Fibroblast of lung (primary cell): ENCODE data around the gene NDP. TPM values are rescaled to one million over a fixed set of nuclear protein-coding genes. Genes with fewer than 3 reads are reported as not detected.
A peak's percentile ranks its signal among the peaks of the same experiment; 100 is the strongest.

ENCODE experiments used
- DNase-seq, 2 donors: peaks; one replicate each; pipeline versions ENCODE4 v3.0.0 to v3.0.0-alpha.2; 2010; ENCODE audit warnings: low read depth in 2 of 2
- H2AFZ ChIP-seq: 2 replicates; pipeline ENCODE4 v1.5.1; 2012; ENCODE audit warnings: low read length, control low read depth, inconsistent platforms
- H3K27ac ChIP-seq: 2 replicates; pipeline ENCODE4 v1.5.1; 2011; ENCODE audit warnings: low read length, control low read depth; ENCODE audit not compliant: insufficient read depth
- H3K27me3 ChIP-seq: 2 replicates; pipeline ENCODE4 v1.5.1; 2011; ENCODE audit warnings: mild to moderate bottlenecking, low read length; ENCODE audit not compliant: control insufficient read depth, insufficient read depth
- H3K36me3 ChIP-seq: 2 replicates; pipeline ENCODE4 v1.5.1; 2011; ENCODE audit warnings: low read length; ENCODE audit not compliant: control insufficient read depth, insufficient read depth
- H3K4me1 ChIP-seq: 2 replicates; pipeline ENCODE4 v1.5.1; 2011; ENCODE audit warnings: low read length; ENCODE audit not compliant: control insufficient read depth, insufficient read depth; ENCODE audit errors: extremely low read depth
- H3K4me2 ChIP-seq: 2 replicates; pipeline ENCODE4 v1.5.1; 2011; ENCODE audit warnings: low read length, control low read depth; ENCODE audit not compliant: insufficient read depth; ENCODE audit errors: extremely low read depth
- H3K4me3 ChIP-seq, 4 experiments: fragments of 200-600 bp in 1 of 4; sonication (generic) in 1 of 4; replicated peaks in 1 of 4; 2 replicates each; pipeline ENCODE4 v1.5.1; 2011 to 2016; ENCODE audit warnings: low read length in 4 of 4, low read depth in 3 of 4, mild to moderate bottlenecking in 3 of 4, control low read depth in 2 of 4, inconsistent platforms in 1 of 4, mixed read lengths in 1 of 4; ENCODE audit not compliant: insufficient read depth in 1 of 4; ENCODE audit errors: control extremely low read depth in 1 of 4
- H3K79me2 ChIP-seq: 2 replicates; pipeline ENCODE4 v1.5.1; 2012; ENCODE audit warnings: mild to moderate bottlenecking, low read length, inconsistent platforms; ENCODE audit not compliant: control insufficient read depth, insufficient read depth
- H3K9ac ChIP-seq: 2 replicates; pipeline ENCODE4 v1.5.1; 2011; ENCODE audit warnings: mild to moderate bottlenecking, low read length, control low read depth; ENCODE audit not compliant: insufficient read depth
- H3K9me3 ChIP-seq: 2 replicates; pipeline ENCODE4 v1.5.1; 2012; ENCODE audit warnings: low read depth, low read length; ENCODE audit not compliant: control insufficient read depth, insufficient read depth
- H4K20me1 ChIP-seq: 2 replicates; pipeline ENCODE4 v1.5.1; 2011; ENCODE audit warnings: low read length; ENCODE audit not compliant: control insufficient read depth, insufficient read depth; ENCODE audit errors: extremely low read depth
- CTCF ChIP-seq, 2 donors: IDR thresholded peaks in 1 of 2; conservative IDR thresholded peaks in 1 of 2; 1 replicate in 1 of 2; 2 replicates in 1 of 2; pipeline ENCODE4 v1.5.1; 2011 to 2012; ENCODE audit warnings: low read length in 2 of 2, control low read depth in 1 of 2, inconsistent platforms in 1 of 2, low read depth in 1 of 2, mild to moderate bottlenecking in 1 of 2
- EZH2 ChIP-seq: IDR thresholded peaks from 2 replicates; pipeline ENCODE4 v1.5.1; 2012; ENCODE audit warnings: low read length, control low read depth, mild to moderate bottlenecking; ENCODE audit errors: missing control alignments
- polyA plus RNA-seq, 2 donors: library from polyadenylated mRNA; depleted of rRNA in 1 of 2; stranded (reverse) in 1 of 2; unstranded in 1 of 2; fragments of >200 nt; gene quantifications; 2 replicates each; pipeline ENCODE4 v1.2.1, GENCODE V29; 2011 to 2012; ENCODE audit warnings: missing spikeins in 1 of 2
- total RNA-seq: library from RNA; depleted of rRNA; stranded (reverse); fragments of >200 nt; gene quantifications from 2 replicates; pipeline ENCODE4 v1.2.1, GENCODE V29; 2014

NDP gene
- total and polyA plus RNA-seq, 2 donors (not counting 1 experiment from before 2014, with no cell fraction given): 0.79 to 5.3 TPM

GRCh38 chrX:43962636-43963035 is 10.6 kb downstream of the NDP start:
- H3K4me2 ChIP-seq: no peak overlapping the region
- DNase-seq: no peak
- no peaks in the 10 kb centered on the region for H3K36me3 ChIP-seq
- no peaks in the 10 kb centered on the region for H4K20me1 ChIP-seq
- no peaks in the 10 kb centered on the region for H3K27me3 ChIP-seq
- no peak overlapping the region for H3K4me3 ChIP-seq
- no peaks in the 10 kb centered on the region for H3K9me3 ChIP-seq
- no peaks in the 10 kb centered on the region for H3K79me2 ChIP-seq
- no peak overlapping the region for H3K9ac ChIP-seq
- no peak overlapping the region for H2AFZ ChIP-seq
- no peak overlapping the region for H3K27ac ChIP-seq
- H3K4me1 ChIP-seq: no peaks in the 10 kb centered on the region
- no peak for TF ChIP-seq CTCF (conservative IDR thresholded peaks at IDR 0.05 in 1 of 2, IDR thresholded peaks at IDR 0.05 in 1 of 2; ENCODE audit: low read depth in 1 of 2, low read length in 2 of 2)
- TF ChIP-seq EZH2: no peak

GRCh38 chrX:43961699-43962098 is 11.5 kb downstream of the NDP start:
- Histone ChIP-seq H3K4me3 (no peak overlapping the region), H2AFZ (no peak overlapping the region), H3K4me2 (no peak overlapping the region), H3K36me3 (no peaks in the 10 kb centered on the region), H3K79me2 (no peaks in the 10 kb centered on the region), H4K20me1 (no peaks in the 10 kb centered on the region), H3K9me3 (no peaks in the 10 kb centered on the region), H3K27ac (no peak overlapping the region), H3K27me3 (no peaks in the 10 kb centered on the region), H3K9ac (no peak overlapping the region), H3K4me1 (no peaks in the 10 kb centered on the region)
- DNase-seq: no peak
- TF ChIP-seq EZH2 (no peak), CTCF (conservative IDR thresholded peaks at IDR 0.05 in 1 of 2, IDR thresholded peaks at IDR 0.05 in 1 of 2; ENCODE audit: low read depth in 1 of 2, low read length in 2 of 2) (peak in 1 of 2 donors; percentile 24)

- no peaks in the 10 kb centered on the region for H4K20me1 ChIP-seq
- H3K79me2 ChIP-seq: no peaks in the 10 kb centered on the region
- no peaks in the 10 kb centered on the region for H3K27me3 ChIP-seq
- H3K4me2 ChIP-seq: no peak overlapping the region
- H3K36me3 ChIP-seq: no peaks in the 10 kb centered on the region
- H2AFZ ChIP-seq: no peak overlapping the region
- DNase-seq: peak; percentile 77 to 88
- H3K4me1 ChIP-seq: no peaks in the 10 kb centered on the region
- no peak overlapping the region for H3K9ac ChIP-seq
- no peak overlapping the region for H3K27ac ChIP-seq
- peak; percentile 70 to 72 for TF ChIP-seq CTCF (conservative IDR thresholded peaks at IDR 0.05 in 1 of 2, IDR thresholded peaks at IDR 0.05 in 1 of 2; ENCODE audit: low read depth in 1 of 2, low read length in 2 of 2)
- TF ChIP-seq EZH2: no peak
- H3K9me3 ChIP-seq: no peaks in the 10 kb centered on the region
- H3K4me3 ChIP-seq: no peak overlapping the region
These were observed 14.7 kb downstream of the NDP start for GRCh38 chrX:43958529-43958928.
